ENCODE measurements around the gene MYCL. TPM values are rescaled to one million over a fixed set of nuclear protein-coding genes. Genes with fewer than 3 reads are reported as not detected.

The MYCL gene
- total RNA-seq, 4 donors from 2014 or later: 0.35 to 1.1 TPM; not detected in 2

GRCh38 chr1:39859859-39860812, 41.6 kb downstream of the MYCL start:
- DNase-seq (no peak), ATAC-seq (no peak)
- peaks cover 0 to 9% of the 10 kb centered on the region in 2 donors for H3K36me3 ChIP-seq
- no peak overlapping the region for H3K4me3 ChIP-seq
- no peaks in the 10 kb centered on the region for H3K27me3 ChIP-seq
- intact Hi-C loops (cut with DNase I; ENCODE audit: low total_unique reads) (no loop called here), in situ Hi-C loops (cut with MboI; ENCODE audit: low sequenced_read_pairs in 4 of 4) (no loop called here)
- no peak overlapping the region for H3K27ac ChIP-seq
- TF ChIP-seq POLR2A (IDR thresholded peaks at IDR 0.05) (no peak), CTCF (IDR thresholded peaks at IDR 0.05 in 4 of 5, conservative IDR thresholded peaks at IDR 0.05 in 1 of 5) (no peak)
- no peaks in the 10 kb centered on the region for H3K4me1 ChIP-seq
- H3K9me3 ChIP-seq: no peaks in the 10 kb centered on the region

- Histone ChIP-seq H3K4me3 (no peak overlapping the region), H3K4me1 (no peaks in the 10 kb centered on the region), H3K36me3 (peaks cover 0 to 9% of the 10 kb centered on the region in 2 donors), H3K9me3 (no peaks in the 10 kb centered on the region), H3K27me3 (no peaks in the 10 kb centered on the region), H3K27ac (no peak overlapping the region)
- in situ Hi-C loops (cut with MboI; ENCODE audit: low sequenced_read_pairs in 4 of 4) (no loop called here), intact Hi-C loops (cut with DNase I; ENCODE audit: low total_unique reads) (no loop called here)
- ATAC-seq (no peak), DNase-seq (no peak)
- no peak for TF ChIP-seq CTCF (IDR thresholded peaks at IDR 0.05 in 4 of 5, conservative IDR thresholded peaks at IDR 0.05 in 1 of 5)
- TF ChIP-seq POLR2A (IDR thresholded peaks at IDR 0.05): no peak
These were observed 43.4 kb downstream of the MYCL start for GRCh38 chr1:39858315-39858714.

- DNase-seq (no peak), ATAC-seq (no peak)
- in situ Hi-C loops (cut with MboI; ENCODE audit: low sequenced_read_pairs in 4 of 4): no loop called here
- intact Hi-C loops (cut with DNase I; ENCODE audit: low total_unique reads): no loop called here
- Histone ChIP-seq H3K27ac (no peak overlapping the region), H3K9me3 (no peaks in the 10 kb centered on the region), H3K27me3 (no peaks in the 10 kb centered on the region), H3K36me3 (peaks cover 0 to 9% of the 10 kb centered on the region in 2 donors), H3K4me1 (no peaks in the 10 kb centered on the region), H3K4me3 (no peak overlapping the region)
- TF ChIP-seq CTCF (IDR thresholded peaks at IDR 0.05 in 4 of 5, conservative IDR thresholded peaks at IDR 0.05 in 1 of 5): no peak
- TF ChIP-seq POLR2A (IDR thresholded peaks at IDR 0.05): no peak
These were observed 44.4 kb downstream of the MYCL start for GRCh38 chr1:39857126-39857878.

- intact Hi-C loops (cut with DNase I; ENCODE audit: low total_unique reads): no loop called here
- H3K36me3 ChIP-seq: peaks cover 0 to 9% of the 10 kb centered on the region in 2 donors
These were observed 47.0 kb downstream of the MYCL start for GRCh38 chr1:39854738-39855137.

More at GRCh38 chr1:39854738-39855137, 47.0 kb downstream of the MYCL start:
- Histone ChIP-seq H3K27me3 (no peaks in the 10 kb centered on the region), H3K27ac (no peak overlapping the region), H3K9me3 (no peaks in the 10 kb centered on the region), H3K4me1 (no peaks in the 10 kb centered on the region), H3K4me3 (no peak overlapping the region)
- TF ChIP-seq CTCF (IDR thresholded peaks at IDR 0.05 in 4 of 5, conservative IDR thresholded peaks at IDR 0.05 in 1 of 5) (no peak), POLR2A (IDR thresholded peaks at IDR 0.05) (no peak)
- in situ Hi-C loops (cut with MboI; ENCODE audit: low sequenced_read_pairs in 4 of 4): no loop called here
- ATAC-seq: no peak
- no peak for DNase-seq
